Stomach (tissue), 4 donors: ENCODE data around the gene CDRT4.

ENCODE experiments used
- CTCF ChIP-seq, 7 experiments: fragments of 450-650 bp in 4 of 7; fragments of 200-600 bp in 3 of 7; sonication (generic) in 3 of 7; IDR thresholded peaks; one replicate each; pipeline ENCODE4 v1.5.1; 2016 to 2019; ENCODE audit warnings: antibody characterized with exemption in 7 of 7, control low read depth in 2 of 7, mild to moderate bottlenecking in 1 of 7
- POLR2A ChIP-seq, 4 donors: fragments of 450-650 bp; IDR thresholded peaks; one replicate each; pipeline ENCODE4 v1.6.1; 2016; ENCODE audit warnings: antibody characterized with exemption in 4 of 4, control low read depth in 2 of 4, mild to moderate bottlenecking in 1 of 4, moderate library complexity in 1 of 4
- POLR2AphosphoS5 ChIP-seq, 3 donors: sonication (generic); formaldehyde crosslinking; IDR thresholded peaks; one replicate each; pipeline ENCODE4 v1.6.1; 2016; ENCODE audit warnings: antibody characterized with exemption in 3 of 3

DNA sequence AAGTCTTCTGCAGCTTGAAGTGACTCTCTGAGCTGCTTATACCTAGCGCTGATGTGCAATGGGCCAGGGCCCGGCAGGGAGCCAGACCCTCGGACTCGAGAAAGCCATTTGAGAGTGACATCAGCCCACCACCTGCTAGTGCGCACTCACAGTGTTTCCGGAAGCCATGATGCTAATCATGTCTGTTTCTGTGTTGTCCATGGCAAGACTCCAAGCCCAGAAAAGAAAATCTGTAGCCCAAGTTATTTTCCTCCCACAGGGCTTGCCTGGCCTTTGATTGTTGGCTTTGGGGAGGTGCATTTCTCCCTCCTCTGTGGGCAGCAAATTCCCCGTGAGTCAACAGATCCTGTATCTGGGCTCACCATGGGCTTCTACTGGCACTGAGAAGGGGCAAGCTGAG is 1.8 kb upstream of the CDRT4 start:
- no peak for TF ChIP-seq CTCF (IDR thresholded peaks at IDR 0.05)
- no peak for TF ChIP-seq POLR2A (IDR thresholded peaks at IDR 0.05)
- no peak for TF ChIP-seq POLR2AphosphoS5 (IDR thresholded peaks at IDR 0.05)
